ENCODE results near the gene POU2F3. TPM values are rescaled to one million over a fixed set of nuclear protein-coding genes. Genes with fewer than 3 reads are reported as not detected.
A peak's percentile ranks its signal among the peaks of the same experiment; 100 is the strongest.

The POU2F3 gene
- total and polyA plus RNA-seq, 4 donors: 2.6 to 3.9 (median 3.1) TPM

- no peaks in the 10 kb centered on the region for H3K9me3 ChIP-seq (ENCODE audit: control insufficient read depth in 4 of 4, insufficient read depth in 3 of 4, low read length in 3 of 4)
- DNase-seq (no peak), ATAC-seq (ENCODE audit: insufficient read depth, low FRiP score) (no peak)
- no peak for TF ChIP-seq CTCF (IDR thresholded peaks at IDR 0.05; ENCODE audit: control extremely low read depth, extremely low read depth)
- no peak overlapping the region for H3K9ac ChIP-seq (ENCODE audit: insufficient read depth in 1 of 2, low read length in 2 of 2)
- no peak overlapping the region for H3K4me3 ChIP-seq
- no peak overlapping the region for H3K27ac ChIP-seq (ENCODE audit: low read depth in 1 of 2, low read length in 1 of 2)
- H3K36me3 ChIP-seq (ENCODE audit: control insufficient read depth in 4 of 4, insufficient read depth in 4 of 4, low read length in 4 of 4): no peaks in the 10 kb centered on the region
- no peaks in the 10 kb centered on the region for H3K27me3 ChIP-seq (ENCODE audit: control insufficient read depth in 3 of 3, insufficient read depth in 3 of 3, low read length in 2 of 3)
- H3K4me1 ChIP-seq (ENCODE audit: control insufficient read depth in 5 of 5, insufficient read depth in 5 of 5, low read length in 5 of 5): peaks cover 0 to 37% (median 9%) of the 10 kb centered on the region in 5 donors
- WGBS, 2 donors: 91 to 93% methylated on average over 4 of the region's 4 CpGs
These were observed 45.8 kb upstream of the POU2F3 start for GRCh38 chr11:120194166-120194565.

DNA sequence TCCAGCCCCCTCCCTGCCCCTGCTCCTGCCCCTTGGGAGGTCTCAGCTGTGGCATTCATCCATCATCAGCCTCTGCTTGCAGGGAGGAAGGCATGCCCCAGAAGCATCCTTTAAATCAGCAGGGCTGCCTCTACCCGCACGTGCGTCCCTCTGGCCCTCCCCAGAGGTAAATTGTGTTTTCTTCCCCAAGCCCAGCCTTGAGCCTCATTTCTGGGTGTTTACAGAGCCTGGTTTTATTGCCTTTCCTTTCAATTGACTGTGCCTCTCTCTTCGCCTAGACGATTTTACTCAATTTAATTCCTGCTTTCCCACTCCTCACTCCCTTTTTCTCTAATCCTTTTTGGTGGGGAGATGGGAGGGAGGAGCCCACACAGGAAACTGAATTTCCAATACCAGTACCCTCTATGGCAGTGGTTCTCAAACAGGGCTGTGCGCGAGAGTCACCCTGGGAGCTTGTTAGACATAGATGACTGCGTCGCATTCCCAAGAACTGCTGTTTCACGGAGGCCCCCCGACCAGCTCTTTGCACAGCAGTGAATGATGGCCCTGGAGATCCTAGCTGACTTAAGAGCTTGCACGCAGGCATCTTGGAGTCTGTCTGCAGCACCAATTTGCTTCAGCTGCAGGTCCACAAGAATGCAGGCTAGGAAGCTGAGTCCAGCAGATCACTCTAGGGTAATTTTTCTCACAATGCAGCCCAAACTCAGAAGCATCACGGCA is 44.2 kb upstream of the POU2F3 start:
- H3K27me3 ChIP-seq (ENCODE audit: control insufficient read depth in 3 of 3, insufficient read depth in 3 of 3, low read length in 2 of 3): no peaks in the 10 kb centered on the region
- ATAC-seq (ENCODE audit: insufficient read depth, low FRiP score) (no peak), DNase-seq (peak in 1 of 3 donors; percentile 44)
- H3K4me3 ChIP-seq: no peak overlapping the region
- 81 to 90% methylated on average over 13 of the region's 13 CpGs for WGBS, 2 donors
- H3K36me3 ChIP-seq (ENCODE audit: control insufficient read depth in 4 of 4, insufficient read depth in 4 of 4, low read length in 4 of 4): no peaks in the 10 kb centered on the region
- H3K27ac ChIP-seq (ENCODE audit: low read depth in 1 of 2, low read length in 1 of 2): no peak overlapping the region
- TF ChIP-seq CTCF (IDR thresholded peaks at IDR 0.05; ENCODE audit: control extremely low read depth, extremely low read depth): no peak
- H3K9ac ChIP-seq (ENCODE audit: insufficient read depth in 1 of 2, low read length in 2 of 2): no peak overlapping the region
- H3K9me3 ChIP-seq (ENCODE audit: control insufficient read depth in 4 of 4, insufficient read depth in 3 of 4, low read length in 3 of 4): no peaks in the 10 kb centered on the region
- peaks cover 0 to 37% (median 9%) of the 10 kb centered on the region in 5 donors for H3K4me1 ChIP-seq (ENCODE audit: control insufficient read depth in 5 of 5, insufficient read depth in 5 of 5, low read length in 5 of 5)

DNA sequence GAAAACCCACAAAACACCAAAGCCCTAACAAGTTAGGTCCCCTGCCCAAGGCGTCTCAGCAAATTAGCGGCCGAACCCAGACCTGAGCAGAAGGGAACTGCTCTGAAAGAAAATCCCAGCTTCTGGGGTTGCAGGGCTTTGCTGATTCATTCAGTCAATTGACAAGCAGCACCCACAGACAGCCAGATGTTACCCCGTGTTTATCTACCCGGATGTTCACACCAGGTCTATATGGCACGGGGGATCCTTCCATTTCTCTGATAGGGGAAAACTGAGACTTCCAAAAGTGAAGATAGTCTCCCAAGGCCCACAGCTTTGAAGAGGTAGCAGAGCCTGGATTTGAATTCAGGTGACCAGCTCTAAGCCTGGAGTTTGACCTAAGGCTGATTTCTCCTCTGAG is 43.1 kb upstream of the POU2F3 start:
- Histone ChIP-seq H3K27ac (ENCODE audit: low read depth in 1 of 2, low read length in 1 of 2) (no peak overlapping the region), H3K4me1 (ENCODE audit: control insufficient read depth in 5 of 5, insufficient read depth in 5 of 5, low read length in 5 of 5) (peaks cover 0 to 32% (median 9%) of the 10 kb centered on the region in 5 donors), H3K9me3 (ENCODE audit: control insufficient read depth in 4 of 4, insufficient read depth in 3 of 4, low read length in 3 of 4) (peaks cover 0 to 2% (median 0%) of the 10 kb centered on the region in 4 donors), H3K27me3 (ENCODE audit: control insufficient read depth in 3 of 3, insufficient read depth in 3 of 3, low read length in 2 of 3) (no peaks in the 10 kb centered on the region), H3K9ac (ENCODE audit: insufficient read depth in 1 of 2, low read length in 2 of 2) (no peak overlapping the region), H3K36me3 (ENCODE audit: control insufficient read depth in 4 of 4, insufficient read depth in 4 of 4, low read length in 4 of 4) (no peaks in the 10 kb centered on the region), H3K4me3 (no peak overlapping the region)
- no peak for TF ChIP-seq CTCF (IDR thresholded peaks at IDR 0.05; ENCODE audit: control extremely low read depth, extremely low read depth)
- ATAC-seq (ENCODE audit: insufficient read depth, low FRiP score) (no peak), DNase-seq (peak in 1 of 3 donors; percentile 34)
- WGBS, 2 donors: 64 to 75% methylated on average over 6 of the region's 6 CpGs

Data from lung (tissue), 12 donors.